GM18858 (cell line): ENCODE data around the gene RRBP1.

Source experiments
- ATAC-seq: cut with Tn5 transposase; IDR thresholded peaks from one replicate; pipeline ENCODE4 v1.9.1; 2021; ENCODE audit not compliant: unreplicated experiment

Gene RRBP1

GRCh38 chr20:17637413-17637780 is 44.6 kb downstream of the RRBP1 start:
- ATAC-seq = no peak

- no peak for ATAC-seq
These were observed 45.3 kb downstream of the RRBP1 start for GRCh38 chr20:17636523-17637412.

GRCh38 chr20:17635332-17636244 is 46.5 kb downstream of the RRBP1 start:
- no peak for ATAC-seq

- ATAC-seq = no peak
These were observed 47.2 kb downstream of the RRBP1 start for GRCh38 chr20:17634661-17635331.

- no peak for ATAC-seq
These were observed 48.1 kb downstream of the RRBP1 start for GRCh38 chr20:17633850-17634500.

- no peak for ATAC-seq
These were observed 48.7 kb downstream of the RRBP1 start for GRCh38 chr20:17633221-17633849.

GRCh38 chr20:17631576-17632319 is 50.3 kb downstream of the RRBP1 start:
- ATAC-seq = no peak

- ATAC-seq = no peak
These were observed 51.2 kb downstream of the RRBP1 start for GRCh38 chr20:17630806-17631195.

- no peak for ATAC-seq
These were observed 51.8 kb downstream of the RRBP1 start for GRCh38 chr20:17630151-17630805.

- no peak for ATAC-seq
These were observed 52.4 kb downstream of the RRBP1 start for GRCh38 chr20:17629678-17630089.

- no peak for ATAC-seq
These were observed 53.0 kb downstream of the RRBP1 start for GRCh38 chr20:17629025-17629424.

GRCh38 chr20:17628101-17628841 is 53.8 kb downstream of the RRBP1 start:
- ATAC-seq = no peak

- no peak for ATAC-seq
These were observed 54.7 kb downstream of the RRBP1 start for GRCh38 chr20:17627101-17627955.

GRCh38 chr20:17626217-17627007 is 55.6 kb downstream of the RRBP1 start:
- ATAC-seq = no peak

- no peak for ATAC-seq
These were observed 56.6 kb downstream of the RRBP1 start for GRCh38 chr20:17625246-17626051.
